GM04504 (cell line): ENCODE data around the gene TNXB.
"Not testable (repeated sequence)": the region's sequence is repeated elsewhere in the genome, so short reads cannot be mapped to it uniquely, and the experiment has no call there.

ENCODE experiments used
- DNase-seq: peaks from one replicate; pipeline ENCODE4 v3.0.0-alpha.2; 2012; ENCODE audit warnings: low read depth

Gene TNXB

DNA sequence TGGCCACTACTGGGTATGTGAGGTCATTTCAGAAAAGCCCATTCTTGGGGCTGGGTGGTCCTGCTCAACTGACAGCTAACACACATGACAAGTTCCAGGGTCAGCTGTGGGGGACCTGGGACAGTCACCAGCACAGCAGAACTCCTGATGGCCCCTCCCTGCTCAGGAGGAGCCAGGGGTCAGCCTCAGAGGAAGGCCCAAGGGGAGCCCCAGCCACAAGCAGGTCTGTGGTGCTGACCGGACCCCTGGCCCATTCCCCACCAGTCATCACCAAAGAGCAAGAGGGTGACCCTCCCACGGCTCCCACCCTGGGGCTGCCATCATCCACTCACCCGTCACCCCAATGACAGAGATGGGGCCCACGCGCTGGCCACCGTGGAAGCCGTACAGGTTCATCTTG lies 52.9 kb downstream of the TNXB start:
- no peak for DNase-seq

DNA sequence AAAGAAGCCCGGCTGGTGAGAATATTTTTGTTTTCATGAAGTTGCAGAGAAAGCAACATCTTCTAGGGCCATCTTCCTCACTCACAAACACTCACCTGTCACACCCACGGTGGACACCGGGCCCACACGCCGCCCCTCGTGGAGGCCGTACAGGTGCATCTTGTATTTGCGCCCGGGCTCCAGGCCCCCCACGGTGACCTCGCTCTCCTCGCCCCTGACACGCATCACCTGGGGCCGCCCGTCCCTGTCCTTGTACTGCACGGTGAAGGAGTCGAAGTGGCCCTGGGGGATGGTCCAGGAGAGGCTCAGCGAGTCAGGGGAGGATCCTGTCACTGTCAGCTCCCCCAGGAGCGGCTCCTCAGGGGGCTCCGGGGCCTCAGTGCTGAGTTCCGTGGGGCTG lies 53.4 kb downstream of the TNXB start:
- not testable (repeated sequence) for DNase-seq

DNA sequence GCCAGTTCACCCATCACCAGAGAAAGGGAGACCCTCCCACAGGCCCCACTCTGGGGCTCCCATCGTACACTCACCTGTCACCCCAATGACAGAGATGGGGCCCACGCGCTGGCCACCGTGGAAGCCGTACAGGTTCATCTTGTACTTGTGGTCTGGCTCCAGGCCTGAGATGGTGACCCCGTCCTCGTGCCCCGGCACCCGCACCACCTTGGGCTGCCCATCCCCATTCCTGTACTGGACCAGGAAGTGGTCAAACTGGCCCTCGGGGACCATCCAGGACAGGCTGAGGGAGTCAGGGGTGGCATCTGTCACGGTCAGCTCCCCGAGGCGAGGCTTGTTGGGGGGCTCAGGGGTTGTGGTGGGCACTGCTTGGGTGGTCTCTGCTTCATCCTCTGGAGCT lies 55.8 kb downstream of the TNXB start:
- DNase-seq = not testable (repeated sequence)

DNA sequence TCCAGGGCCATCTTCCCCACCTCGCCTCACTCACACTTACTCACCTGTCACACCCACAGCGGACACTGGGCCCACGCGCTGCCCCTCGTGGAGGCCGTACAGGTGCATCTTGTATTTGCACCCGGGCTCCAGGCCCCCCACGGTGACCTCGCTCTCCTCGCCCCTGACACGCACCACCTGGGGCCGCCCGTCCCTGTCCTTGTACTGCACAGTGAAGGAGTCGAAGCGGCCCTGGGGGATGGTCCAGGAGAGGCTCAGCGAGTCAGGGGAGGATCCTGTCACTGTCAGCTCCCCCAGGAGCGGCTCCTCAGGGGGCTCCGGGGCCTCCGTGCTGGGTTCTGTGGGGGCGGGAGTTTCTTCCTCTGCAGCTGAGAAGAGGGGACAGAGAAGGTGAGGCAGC lies 56.5 kb downstream of the TNXB start:
- DNase-seq = not testable (repeated sequence)

DNA sequence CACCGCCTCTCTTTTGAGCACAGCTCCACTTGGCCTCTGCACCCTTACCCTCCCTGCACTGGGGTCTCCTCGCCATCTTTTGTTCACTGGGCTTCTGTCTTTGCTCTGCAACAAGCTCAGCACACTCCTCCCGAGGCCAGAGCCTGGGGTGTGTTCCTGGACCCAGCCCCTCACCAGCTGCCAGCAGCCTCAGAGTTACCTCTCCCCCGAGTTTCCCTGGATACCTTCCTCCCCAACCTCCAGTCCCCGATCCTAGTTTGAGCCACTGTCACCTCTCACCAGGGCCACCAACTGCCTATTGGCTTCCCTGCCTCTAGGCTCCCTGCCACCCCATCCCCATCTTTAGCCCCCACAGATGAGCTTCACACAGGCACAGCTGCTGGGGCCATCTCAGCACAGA lies 58.6 kb downstream of the TNXB start:
- DNase-seq = no peak

DNA sequence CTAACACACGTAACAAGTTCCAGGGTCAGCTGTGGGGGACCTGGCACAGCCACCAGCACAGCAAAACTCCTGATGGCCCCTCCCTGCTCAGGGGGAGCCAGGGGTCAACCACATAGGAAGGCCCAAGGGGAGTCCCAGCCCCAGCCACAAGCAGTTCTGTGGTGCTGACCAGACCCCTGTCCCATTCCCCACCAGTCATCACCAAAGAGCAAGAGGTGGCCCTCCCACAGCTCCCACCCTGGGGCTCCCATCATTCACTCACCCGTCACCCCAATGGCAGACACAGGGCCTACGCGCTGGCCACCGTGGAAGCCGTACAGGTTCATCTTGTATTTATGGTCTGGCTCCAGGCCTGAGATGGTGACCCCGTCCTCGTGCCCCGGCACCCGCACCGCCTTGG lies 59.4 kb downstream of the TNXB start:
- not testable (repeated sequence) for DNase-seq

DNA sequence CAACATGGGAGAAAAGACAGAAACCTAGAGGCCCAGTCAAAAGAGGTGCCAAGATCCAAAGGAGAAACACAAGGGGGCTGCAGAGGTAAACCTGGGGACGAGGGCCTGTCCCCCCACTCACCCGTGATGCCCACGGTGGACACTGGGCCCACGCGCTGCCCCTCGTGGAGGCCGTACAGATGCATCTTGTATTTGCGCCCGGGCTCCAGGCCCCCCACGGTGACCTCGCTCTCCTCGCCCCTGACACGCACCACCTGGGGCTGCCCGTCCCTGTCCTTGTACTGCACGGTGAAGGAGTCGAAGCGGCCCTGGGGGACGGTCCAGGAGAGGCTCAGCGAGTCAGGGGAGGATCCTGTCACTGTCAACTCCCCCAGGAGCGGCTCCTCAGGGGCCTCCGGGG lies 60.0 kb downstream of the TNXB start:
- not testable (repeated sequence) for DNase-seq

DNA sequence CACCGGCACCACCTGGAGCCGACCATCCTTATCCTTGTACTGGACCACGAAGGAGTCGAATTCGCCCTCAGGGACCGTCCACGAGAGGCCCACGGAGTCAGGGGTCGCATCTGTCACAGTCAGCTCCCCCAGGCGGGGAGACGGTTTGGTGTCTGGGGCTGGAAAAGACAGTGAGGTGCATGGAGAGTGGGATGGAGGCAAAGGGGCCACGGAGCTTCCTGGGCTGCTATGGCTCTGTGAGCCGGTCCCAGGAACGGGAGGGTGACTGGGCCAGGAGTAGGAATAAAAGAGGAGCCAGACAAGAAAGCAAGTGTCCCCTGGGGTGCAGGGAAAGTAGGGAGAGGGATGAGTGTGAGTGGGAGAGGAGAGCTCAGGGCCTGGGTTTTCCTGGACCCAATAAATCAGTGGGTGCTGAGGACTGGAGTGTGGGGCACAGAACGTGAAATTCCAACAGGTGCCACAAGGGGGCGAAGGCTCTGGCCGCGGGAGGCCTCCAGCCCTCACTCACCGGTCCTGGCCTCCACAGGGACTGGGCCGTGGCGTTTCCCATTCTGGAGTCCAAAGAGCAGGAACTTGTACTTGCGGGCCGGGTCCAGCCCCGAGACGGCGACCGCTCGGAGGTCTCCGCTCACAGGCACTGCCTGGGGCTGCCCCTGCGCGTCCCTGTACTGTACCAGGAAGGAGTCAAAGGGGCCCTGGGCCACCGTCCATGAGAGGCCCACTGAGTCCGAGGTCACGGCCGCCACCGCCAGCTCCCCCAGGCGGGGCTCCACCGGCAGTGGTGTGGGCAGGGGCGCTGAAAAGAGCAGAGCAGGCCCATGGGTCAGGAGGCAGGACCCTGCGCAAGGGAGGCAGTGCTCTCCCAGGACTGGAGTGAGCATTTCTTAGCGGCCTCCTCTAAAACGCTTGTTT lies 61.0 kb downstream of the TNXB start:
- DNase-seq = no peak

DNA sequence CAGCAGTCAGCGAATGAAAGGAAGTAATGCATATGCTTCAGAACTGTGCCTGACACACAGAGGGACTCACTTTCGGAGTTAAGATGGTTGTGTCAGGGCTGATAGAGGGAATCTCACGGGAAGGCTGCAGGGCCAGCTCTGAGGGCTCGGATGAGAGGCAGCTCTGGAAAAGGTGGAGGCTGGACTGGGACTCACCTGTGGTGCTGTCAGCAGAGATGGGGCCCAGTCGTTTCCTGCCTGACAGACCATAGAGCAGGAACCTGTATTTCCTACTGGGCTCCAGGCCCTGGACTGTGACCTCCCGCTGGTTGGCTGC lies 61.6 kb downstream of the TNXB start:
- no peak for DNase-seq

DNA sequence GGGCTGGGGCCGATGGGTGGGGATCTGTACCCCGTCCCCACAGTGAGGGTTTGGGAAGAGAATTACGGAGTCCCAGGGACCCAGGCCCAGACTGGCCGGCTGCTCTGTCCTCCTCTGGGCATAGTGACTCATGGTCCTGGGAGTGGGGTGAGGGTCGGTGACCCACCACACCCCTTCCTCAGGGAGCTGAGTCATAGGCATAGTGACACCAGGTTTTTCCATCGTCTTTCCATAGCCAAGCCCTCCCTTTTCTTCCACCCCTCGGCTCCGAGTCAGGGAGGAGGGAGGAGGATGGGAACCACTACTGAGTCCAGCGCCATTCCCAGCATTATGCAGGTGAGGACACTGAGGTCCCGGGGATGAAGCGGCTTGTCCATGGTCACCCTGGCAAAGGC lies 62.1 kb downstream of the TNXB start:
- DNase-seq = no peak

DNA sequence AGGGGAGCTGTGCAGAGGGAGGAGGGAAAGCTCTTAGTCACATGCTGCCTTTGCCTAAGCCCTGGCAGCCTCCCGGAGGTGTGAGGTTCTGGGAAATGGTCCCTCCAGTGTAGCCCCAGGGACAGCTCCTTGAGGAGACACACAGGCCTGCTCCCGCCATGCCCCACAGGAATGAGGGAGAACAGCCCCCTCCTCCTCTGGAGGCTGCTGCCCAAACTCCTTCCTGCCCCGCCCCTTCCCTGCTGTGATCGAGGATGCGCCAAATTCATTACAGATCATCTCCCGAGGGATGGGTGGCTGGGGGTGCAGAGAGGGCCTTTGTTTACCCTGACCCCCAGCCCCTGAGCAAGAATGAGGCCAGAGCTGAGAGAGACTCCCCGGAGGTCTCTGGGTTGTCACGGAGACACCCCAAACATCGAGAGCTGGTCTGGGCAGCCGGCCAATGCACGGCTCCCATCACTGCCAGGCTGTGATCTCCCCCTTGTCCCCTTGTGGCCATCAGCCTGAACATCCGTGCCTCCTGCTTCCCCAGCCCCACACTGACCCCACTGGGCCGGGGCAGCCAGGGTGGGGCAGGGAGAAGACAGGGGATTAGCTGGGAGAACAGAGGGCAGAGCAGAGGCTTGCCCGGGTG lies 62.6 kb downstream of the TNXB start:
- no peak for DNase-seq

DNA sequence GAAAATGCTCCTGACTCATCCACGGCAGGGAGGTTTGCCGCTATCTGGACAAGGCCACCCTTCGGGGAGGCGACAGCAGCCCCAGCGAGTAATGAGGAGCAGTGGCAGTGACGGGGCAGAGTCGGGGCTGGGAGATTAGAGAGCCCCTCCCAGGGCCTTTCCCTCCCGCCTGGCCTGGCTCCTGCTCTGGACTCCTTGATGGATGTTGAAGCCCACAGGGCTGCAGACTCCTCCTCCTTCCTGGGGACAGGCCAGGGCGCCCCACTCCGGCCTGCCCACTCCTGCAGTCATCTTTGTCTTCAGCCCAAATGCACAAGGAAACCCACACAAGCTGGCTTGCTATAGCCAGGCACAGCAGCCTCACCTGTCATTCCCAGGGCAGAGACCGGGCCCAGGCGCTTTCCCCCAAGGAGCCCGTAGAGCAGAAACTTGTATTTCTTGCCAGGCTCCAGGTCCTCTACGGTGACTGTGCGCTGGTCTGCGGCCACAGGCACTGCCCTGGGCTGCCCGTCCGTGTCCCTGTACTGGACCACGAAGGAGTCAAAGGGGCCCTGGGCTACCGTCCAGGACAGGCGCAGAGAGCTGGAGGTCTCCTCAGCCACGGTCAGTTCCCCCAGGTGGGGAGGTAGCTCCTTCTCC lies 63.2 kb downstream of the TNXB start:
- DNase-seq = no peak

DNA sequence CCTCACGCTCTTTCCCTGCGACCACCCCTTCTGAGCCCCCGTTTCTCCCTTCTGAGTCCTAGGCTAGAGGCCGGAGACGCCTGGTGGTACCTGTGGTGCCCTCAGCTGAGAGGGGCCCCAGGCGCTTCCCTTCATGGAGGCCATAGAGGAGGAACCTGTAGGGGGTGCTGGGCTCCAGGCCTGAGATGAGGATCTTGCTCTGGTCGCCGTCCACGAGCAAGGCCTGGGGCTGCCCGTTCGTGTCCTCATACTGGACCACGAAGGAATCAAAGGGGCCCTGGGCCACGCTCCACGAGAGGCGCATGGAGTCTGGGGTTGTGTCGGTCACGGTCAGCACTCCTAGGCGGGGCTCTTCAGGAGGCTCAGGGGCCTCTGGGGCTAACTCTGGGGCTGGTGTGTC lies 64.2 kb downstream of the TNXB start:
- DNase-seq = not testable (repeated sequence)

DNA sequence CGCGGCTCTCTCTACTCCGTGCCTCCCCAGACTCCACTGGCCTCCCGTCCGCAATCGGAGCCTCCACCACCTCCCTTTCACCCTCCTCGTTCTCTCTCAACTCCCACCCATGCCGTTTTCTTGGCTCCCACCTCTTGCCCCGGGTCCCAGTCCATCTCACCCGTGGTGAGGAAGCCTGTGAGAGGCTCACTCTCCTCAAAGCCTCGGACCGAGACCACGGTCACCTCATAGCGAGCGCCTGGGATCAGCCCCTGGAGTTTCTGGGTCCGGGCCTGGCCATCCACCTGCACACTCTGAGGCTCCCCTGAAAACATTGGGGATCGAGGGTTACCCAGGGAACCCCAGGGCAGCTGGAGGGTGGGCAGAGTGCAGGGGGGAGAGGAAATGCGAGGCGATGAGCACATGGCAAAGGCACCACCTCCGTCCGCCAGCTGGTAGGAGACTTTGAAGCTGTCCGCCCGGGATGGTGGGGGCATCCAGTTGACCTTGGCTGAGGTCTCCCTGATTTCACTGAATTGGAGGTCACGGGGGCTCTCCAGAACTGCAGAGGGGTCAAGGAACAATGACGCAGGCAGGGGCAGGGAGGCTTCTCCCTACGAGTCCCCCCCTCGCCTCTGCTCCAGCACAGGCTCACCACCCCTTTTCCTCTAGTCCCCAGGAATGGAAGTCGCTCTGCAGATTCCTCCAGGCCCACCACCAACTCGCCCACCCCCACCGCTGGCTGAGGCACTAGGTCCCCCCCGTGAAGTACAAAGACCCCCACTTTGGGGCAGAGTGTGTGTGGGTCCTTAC lies 65.4 kb downstream of the TNXB start:
- DNase-seq = not testable (repeated sequence)

DNA sequence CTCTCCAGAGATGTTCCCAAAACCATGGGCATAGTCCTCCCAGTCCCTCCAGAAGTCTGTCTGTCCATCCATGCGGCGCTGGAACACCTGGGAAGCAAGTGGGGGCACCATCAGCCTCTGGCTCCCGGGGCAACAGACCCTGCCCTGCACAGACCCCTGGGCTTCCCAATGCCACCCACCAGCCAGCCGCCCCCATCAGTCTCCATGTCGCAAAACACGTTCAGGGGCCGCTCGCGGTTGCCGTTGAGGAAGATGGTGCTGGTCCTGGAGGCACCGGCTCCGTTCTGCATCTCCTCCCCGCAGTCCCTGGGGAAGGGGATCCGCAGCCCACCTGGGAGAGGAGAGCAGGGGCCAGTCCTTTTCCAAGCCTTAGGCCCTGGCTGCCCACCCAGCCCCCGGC lies 66.9 kb downstream of the TNXB start:
- DNase-seq = not testable (repeated sequence)

DNA sequence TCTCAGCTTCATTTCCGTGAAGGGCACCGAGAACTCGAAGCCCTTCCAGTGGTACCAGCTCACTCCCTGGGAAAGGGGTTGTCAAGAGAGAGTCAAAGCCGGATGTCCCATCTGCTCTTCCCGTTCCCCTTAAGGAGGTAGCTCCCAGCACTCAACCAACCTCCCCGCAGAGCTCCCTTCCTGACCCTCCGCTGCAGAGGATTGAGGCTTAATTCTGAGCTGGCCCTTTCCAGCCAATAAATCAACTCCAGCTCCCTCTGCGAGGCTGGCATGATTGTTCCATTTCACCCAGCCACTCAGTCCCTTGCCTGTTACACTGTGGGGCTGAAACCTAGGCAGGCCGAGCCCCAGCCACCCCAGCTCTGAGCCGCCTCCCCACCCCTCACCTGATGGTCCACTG lies 67.8 kb downstream of the TNXB start:
- DNase-seq = not testable (repeated sequence)

DNA sequence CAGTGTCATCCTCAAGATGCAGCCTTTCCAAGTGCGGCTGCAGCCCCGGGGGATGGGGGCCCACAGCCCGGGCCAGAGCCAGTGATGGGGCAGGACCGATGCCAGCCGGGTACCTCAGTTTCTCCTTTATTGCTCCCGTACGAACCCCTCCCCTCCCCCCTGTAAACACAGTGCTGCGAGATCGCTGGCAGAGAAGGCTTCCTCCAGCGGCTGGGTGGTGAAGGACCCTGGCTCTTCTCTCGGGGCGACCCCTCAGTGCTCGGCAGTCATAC lies 68.2 kb downstream of the TNXB start:
- not testable (repeated sequence) for DNase-seq

DNA sequence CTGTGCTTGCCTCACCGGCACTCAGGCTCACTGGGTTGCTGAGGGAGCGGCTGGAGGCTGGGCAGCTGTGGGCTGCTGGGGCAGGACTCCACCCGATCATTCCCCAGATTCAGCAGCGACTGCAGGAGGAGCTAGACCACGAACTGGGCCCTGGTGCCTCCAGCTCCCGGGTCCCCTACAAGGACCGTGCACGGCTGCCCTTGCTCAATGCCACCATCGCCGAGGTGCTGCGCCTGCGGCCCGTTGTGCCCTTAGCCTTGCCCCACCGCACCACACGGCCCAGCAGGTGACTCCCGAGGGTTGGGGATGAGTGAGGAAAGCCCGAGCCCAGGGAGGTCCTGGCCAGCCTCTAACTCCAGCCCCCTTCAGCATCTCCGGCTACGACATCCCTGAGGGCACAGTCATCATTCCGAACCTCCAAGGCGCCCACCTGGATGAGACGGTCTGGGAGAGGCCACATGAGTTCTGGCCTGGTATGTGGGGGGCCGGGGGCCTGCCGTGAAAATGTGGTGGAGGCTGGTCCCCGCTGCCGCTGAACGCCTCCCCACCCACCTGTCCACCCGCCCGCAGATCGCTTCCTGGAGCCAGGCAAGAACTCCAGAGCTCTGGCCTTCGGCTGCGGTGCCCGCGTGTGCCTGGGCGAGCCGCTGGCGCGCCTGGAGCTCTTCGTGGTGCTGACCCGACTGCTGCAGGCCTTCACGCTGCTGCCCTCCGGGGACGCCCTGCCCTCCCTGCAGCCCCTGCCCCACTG lies 68.7 kb downstream of the TNXB start:
- DNase-seq = not testable (repeated sequence)

DNA sequence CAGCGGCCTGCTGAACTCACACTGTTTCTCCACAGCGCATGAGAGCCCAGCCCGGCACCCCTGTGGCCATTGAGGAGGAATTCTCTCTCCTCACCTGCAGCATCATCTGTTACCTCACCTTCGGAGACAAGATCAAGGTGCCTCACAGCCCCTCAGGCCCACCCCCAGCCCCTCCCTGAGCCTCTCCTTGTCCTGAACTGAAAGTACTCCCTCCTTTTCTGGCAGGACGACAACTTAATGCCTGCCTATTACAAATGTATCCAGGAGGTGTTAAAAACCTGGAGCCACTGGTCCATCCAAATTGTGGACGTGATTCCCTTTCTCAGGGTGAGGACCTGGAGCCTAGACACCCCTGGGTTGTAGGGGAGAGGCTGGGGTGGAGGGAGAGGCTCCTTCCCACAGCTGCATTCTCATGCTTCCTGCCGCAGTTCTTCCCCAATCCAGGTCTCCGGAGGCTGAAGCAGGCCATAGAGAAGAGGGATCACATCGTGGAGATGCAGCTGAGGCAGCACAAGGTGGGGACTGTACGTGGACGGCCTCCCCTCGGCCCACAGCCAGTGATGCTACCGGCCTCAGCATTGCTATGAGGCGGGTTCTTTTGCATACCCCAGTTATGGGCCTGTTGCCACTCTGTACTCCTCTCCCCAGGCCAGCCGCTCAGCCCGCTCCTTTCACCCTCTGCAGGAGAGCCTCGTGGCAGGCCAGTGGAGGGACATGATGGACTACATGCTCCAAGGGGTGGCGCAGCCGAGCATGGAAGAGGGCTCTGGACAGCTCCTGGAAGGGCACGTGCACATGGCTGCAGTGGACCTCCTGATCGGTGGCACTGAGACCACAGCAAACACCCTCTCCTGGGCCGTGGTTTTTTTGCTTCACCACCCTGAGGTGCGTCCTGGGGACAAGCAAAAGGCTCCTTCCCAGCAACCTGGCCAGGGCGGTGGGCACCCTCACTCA lies 69.5 kb downstream of the TNXB start:
- DNase-seq = not testable (repeated sequence)

DNA sequence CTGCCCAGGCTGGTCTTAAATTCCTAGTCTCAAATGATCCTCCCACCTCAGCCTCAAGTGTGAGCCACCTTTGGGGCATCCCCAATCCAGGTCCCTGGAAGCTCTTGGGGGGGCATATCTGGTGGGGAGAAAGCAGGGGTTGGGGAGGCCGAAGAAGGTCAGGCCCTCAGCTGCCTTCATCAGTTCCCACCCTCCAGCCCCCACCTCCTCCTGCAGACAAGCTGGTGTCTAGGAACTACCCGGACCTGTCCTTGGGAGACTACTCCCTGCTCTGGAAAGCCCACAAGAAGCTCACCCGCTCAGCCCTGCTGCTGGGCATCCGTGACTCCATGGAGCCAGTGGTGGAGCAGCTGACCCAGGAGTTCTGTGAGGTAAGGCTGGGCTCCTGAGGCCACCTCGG lies 70.3 kb downstream of the TNXB start:
- DNase-seq = not testable (repeated sequence)
